BE2C (cell line): Measurements from ENCODE around the gene APOBEC3B.

Source experiments
- DNase-seq: peaks from one replicate; pipeline ENCODE4 v3.0.0-alpha.2; 2020
- H3K27me3 ChIP-seq: fragments of 250-450 bp; sonication (Bioruptor Pico); 2 replicates; pipeline ENCODE4 v1.5.1; 2020; ENCODE audit warnings: mild to moderate bottlenecking
- H3K36me3 ChIP-seq: fragments of 250-450 bp; sonication (Bioruptor Pico); 2 replicates; pipeline ENCODE4 v1.5.1; 2020; ENCODE audit warnings: mild to moderate bottlenecking
- H3K4me1 ChIP-seq: fragments of 250-450 bp; sonication (Bioruptor Pico); 2 replicates; pipeline ENCODE4 v1.5.1; 2020
- H3K4me3 ChIP-seq: 2 replicates; pipeline ENCODE4 v1.5.1; 2011; ENCODE audit warnings: low read depth, low read length
- H3K9me3 ChIP-seq: fragments of 250-450 bp; sonication (Bioruptor Pico); 2 replicates; pipeline ENCODE4 v1.5.1; 2020
- CTCF ChIP-seq: IDR thresholded peaks from 2 replicates; pipeline ENCODE4 v1.5.1; 2012; ENCODE audit warnings: mild to moderate bottlenecking, low read depth, low read length

Gene APOBEC3B

GRCh38 chr22:38968801-38969200, 13.3 kb upstream of the APOBEC3B start:
- DNase-seq = no peak
- TF ChIP-seq CTCF = no peak
- Histone ChIP-seq H3K9me3 (no peaks in the 10 kb centered on the region), H3K36me3 (no peaks in the 10 kb centered on the region), H3K4me3 (no peak overlapping the region), H3K4me1 (no peaks in the 10 kb centered on the region; the same call in 1 of the 2 replicates), H3K27me3 (peaks cover 5% of the 10 kb centered on the region)

GRCh38 chr22:38970551-38970950, 11.6 kb upstream of the APOBEC3B start:
- Histone ChIP-seq H3K4me1 (no peaks in the 10 kb centered on the region; the same call in 1 of the 2 replicates), H3K27me3 (peaks cover 5% of the 10 kb centered on the region), H3K36me3 (no peaks in the 10 kb centered on the region), H3K4me3 (no peak overlapping the region), H3K9me3 (no peaks in the 10 kb centered on the region)
- no peak for DNase-seq
- TF ChIP-seq CTCF = no peak

- no peaks in the 10 kb centered on the region for H3K4me1 ChIP-seq
- no peak for TF ChIP-seq CTCF
- no peak overlapping the region for H3K4me3 ChIP-seq
- H3K27me3 ChIP-seq = peaks cover 5% of the 10 kb centered on the region
- DNase-seq = no peak
- no peaks in the 10 kb centered on the region for H3K36me3 ChIP-seq
- no peaks in the 10 kb centered on the region for H3K9me3 ChIP-seq
These were observed 10.9 kb upstream of the APOBEC3B start for GRCh38 chr22:38971202-38971601.

- H3K4me1 ChIP-seq = no peaks in the 10 kb centered on the region
- H3K27me3 ChIP-seq = peaks cover 5% of the 10 kb centered on the region
- H3K36me3 ChIP-seq = no peaks in the 10 kb centered on the region
- DNase-seq = no peak
- H3K9me3 ChIP-seq = no peaks in the 10 kb centered on the region
- no peak overlapping the region for H3K4me3 ChIP-seq
- no peak for TF ChIP-seq CTCF
These were observed 10.4 kb upstream of the APOBEC3B start for GRCh38 chr22:38971791-38972190.

GRCh38 chr22:38972558-38972957, 9.6 kb upstream of the APOBEC3B start:
- no peak for TF ChIP-seq CTCF
- H3K4me3 ChIP-seq = no peak overlapping the region
- H3K36me3 ChIP-seq = no peaks in the 10 kb centered on the region
- H3K27me3 ChIP-seq = peaks cover 5% of the 10 kb centered on the region
- no peaks in the 10 kb centered on the region for H3K9me3 ChIP-seq
- H3K4me1 ChIP-seq = no peaks in the 10 kb centered on the region
- no peak for DNase-seq

GRCh38 chr22:38973289-38974169, 8.6 kb upstream of the APOBEC3B start:
- TF ChIP-seq CTCF = peak; percentile 93
- Histone ChIP-seq H3K4me3 (no peak overlapping the region), H3K9me3 (no peaks in the 10 kb centered on the region)

More at GRCh38 chr22:38973289-38974169, 8.6 kb upstream of the APOBEC3B start:
- H3K4me1 ChIP-seq = no peaks in the 10 kb centered on the region
- no peaks in the 10 kb centered on the region for H3K36me3 ChIP-seq
- peak; percentile 66 for DNase-seq
- H3K27me3 ChIP-seq = peaks cover 5% of the 10 kb centered on the region
